BJ (cell line): ENCODE measurements around the gene ZNF90. TPM values are rescaled to one million over a fixed set of nuclear protein-coding genes. Genes with fewer than 3 reads are reported as not detected.

Source experiments
- CTCF ChIA-PET: fragments of 350-600 bp; formaldehyde crosslinking; extraction: SDS; loops from one replicate; lab custom pipeline; 2021; ENCODE audit warnings: antibody characterized with exemption, inconsistent platforms; lab: Yijun Ruan, JAX
- POLR2A ChIA-PET: fragments of 300-600 bp; sonication (Branson Sonifier 250); formaldehyde crosslinking; extraction: SDS; loops from one replicate; lab custom pipeline; 2021; ENCODE audit warnings: antibody characterized with exemption; lab: Charles Lee
- DNase-seq: peaks from one replicate; pipeline ENCODE4 v3.0.0-alpha.2; 2011; ENCODE audit warnings: low read depth
- H3K27me3 ChIP-seq: 2 replicates; pipeline ENCODE4 v1.6.0; 2011; ENCODE audit warnings: low read length; ENCODE audit not compliant: control insufficient read depth, insufficient read depth
- H3K36me3 ChIP-seq: 2 replicates; pipeline ENCODE4 v1.5.1; 2011; ENCODE audit warnings: low read length; ENCODE audit not compliant: control insufficient read depth, insufficient read depth
- H3K4me3 ChIP-seq: 2 replicates; pipeline ENCODE4 v1.5.1; 2011; ENCODE audit warnings: low read depth, mild to moderate bottlenecking, control low read depth, low read length
- CTCF ChIP-seq: IDR thresholded peaks from 2 replicates; pipeline ENCODE4 v1.5.1; 2011; ENCODE audit warnings: low read depth, mild to moderate bottlenecking, control low read depth, inconsistent platforms, low read length, moderate library complexity; ENCODE audit not compliant: insufficient read depth
- polyA plus RNA-seq: library from polyadenylated mRNA; depleted of rRNA; stranded (reverse); fragments of >200 nt; gene quantifications from 2 replicates; pipeline ENCODE4 v1.2.3, GENCODE V29; 2011

The ZNF90 gene
- polyA plus RNA-seq, 1 experiment = 0.38 TPM

- TF ChIP-seq CTCF = no peak
- Histone ChIP-seq H3K27me3 (no peaks in the 10 kb centered on the region), H3K36me3 (no peaks in the 10 kb centered on the region), H3K4me3 (no peak overlapping the region)
- DNase-seq = no peak
- ChIA-PET CTCF (interaction anchor here (1.7 kb wide), 1 partner anchor 21 kb away, joined by 3 read pairs; no protein-coding TSS in a partner anchor), POLR2A (no interaction called here)
Observed at GRCh38 chr19:20153281-20153680, 75.5 kb downstream of the ZNF90 start.

GRCh38 chr19:20154636-20155035, 76.8 kb downstream of the ZNF90 start:
- H3K4me3 ChIP-seq = no peak overlapping the region
- TF ChIP-seq CTCF = no peak
- no peaks in the 10 kb centered on the region for H3K36me3 ChIP-seq
- H3K27me3 ChIP-seq = no peaks in the 10 kb centered on the region
- DNase-seq = no peak
- POLR2A ChIA-PET = no interaction called here
- CTCF ChIA-PET = no interaction called here

GRCh38 chr19:20162821-20163220, 85.0 kb downstream of the ZNF90 start:
- no peaks in the 10 kb centered on the region for H3K27me3 ChIP-seq
- no peak overlapping the region for H3K4me3 ChIP-seq
- H3K36me3 ChIP-seq = no peaks in the 10 kb centered on the region
- no peak for DNase-seq
- no peak for TF ChIP-seq CTCF
- ChIA-PET CTCF (no interaction called here), POLR2A (no interaction called here)

- no peak for DNase-seq
- H3K27me3 ChIP-seq = no peaks in the 10 kb centered on the region
- no peak for TF ChIP-seq CTCF
- no peaks in the 10 kb centered on the region for H3K36me3 ChIP-seq
- ChIA-PET POLR2A (no interaction called here), CTCF (no interaction called here)
- no peak overlapping the region for H3K4me3 ChIP-seq
Observed at GRCh38 chr19:20164456-20164855, 86.7 kb downstream of the ZNF90 start.

GRCh38 chr19:20165971-20166592, 88.3 kb downstream of the ZNF90 start:
- no peak for TF ChIP-seq CTCF
- no peaks in the 10 kb centered on the region for H3K27me3 ChIP-seq
- no peak overlapping the region for H3K4me3 ChIP-seq
- 0 out of 2 replicates have a peak, but pooled peaks cover 2% of the 10 kb centered on the region for H3K36me3 ChIP-seq
- ChIA-PET POLR2A (no interaction called here), CTCF (interaction anchor here (0.6 kb wide), 1 partner anchor 66 kb away, joined by 4 read pairs; no protein-coding TSS in a partner anchor)
- no peak for DNase-seq
